HepG2 (cell line): ENCODE measurements around the gene RIMBP2. TPM values are rescaled to one million over a fixed set of nuclear protein-coding genes. Genes with fewer than 3 reads are reported as not detected.

Source experiments
- ATAC-seq: fragments of 200-7000 bp; cut with Tn5 transposase; 3 replicates; pipeline ENCODE4 v1.9.1; 2020; ENCODE audit warnings: mild to moderate bottlenecking, moderate library complexity
- BruUV-seq: library from RNA; stranded (reverse); fragments of 400-500 nt; replicated peaks from 2 replicates; lab custom pipeline; 2021; lab: Mats Ljungman, UMichigan
- CTCF ChIA-PET: fragments of 300-600 bp; formaldehyde crosslinking; extraction: SDS; loops from one replicate; lab custom pipeline; 2021; ENCODE audit warnings: low total read pairs, inconsistent platforms, low intra/inter-chr PET ratio; lab: Yijun Ruan, JAX
- POLR2A ChIA-PET: fragments of 350-600 bp; sonication (Branson Sonifier 250); formaldehyde crosslinking; loops from one replicate; lab custom pipeline; 2020; ENCODE audit warnings: antibody characterized with exemption, inconsistent platforms; lab: Yijun Ruan, JAX
- DNase-seq: peaks from one replicate; pipeline ENCODE4 v3.0.0-alpha.2; 2015; ENCODE audit warnings: low spot score
- FAIRE-seq: peaks from 3 replicates; lab custom pipeline; 2011; peaks lifted over from hg19 to GRCh38; lab: Jason Lieb, UNC
- H2AFZ ChIP-seq: one replicate; pipeline ENCODE4 v1.6.1; 2011; ENCODE audit warnings: low read length, inconsistent platforms
- H3K27ac ChIP-seq: fragments of 300-600 bp; 3 replicates; pipeline ENCODE4 v1.8.0; 2011; ENCODE audit warnings: mixed run types, mild to moderate bottlenecking, mixed read lengths, low read length, inconsistent platforms; ENCODE audit not compliant: insufficient read depth; ENCODE audit errors: extremely low read length
- H3K27me3 ChIP-seq, 2 experiments: fragments of 200-600 bp in 1 of 2; 2 replicates in 1 of 2; 3 replicates in 1 of 2; pipeline versions ENCODE4 v1.6.0 to v1.8.0; 2011; ENCODE audit warnings: low read length in 2 of 2, mild to moderate bottlenecking in 2 of 2, moderate library complexity in 2 of 2, inconsistent platforms in 1 of 2; ENCODE audit not compliant: insufficient read depth in 2 of 2, control insufficient read depth in 1 of 2
- H3K36me3 ChIP-seq, 2 experiments: fragments of 200-600 bp in 1 of 2; replicated peaks in 1 of 2; 2 replicates in 1 of 2; 3 replicates in 1 of 2; pipeline versions ENCODE4 v1.5.1 to v1.8.0; 2011; ENCODE audit warnings: low read length in 2 of 2, inconsistent platforms in 1 of 2; ENCODE audit not compliant: insufficient read depth in 2 of 2, control insufficient read depth in 1 of 2
- H3K4me1 ChIP-seq: 2 replicates; pipeline ENCODE4 v1.5.1; 2012; ENCODE audit warnings: low read length, inconsistent platforms; ENCODE audit not compliant: insufficient read depth
- H3K4me2 ChIP-seq: 2 replicates; pipeline ENCODE4 v1.6.0; 2011; ENCODE audit warnings: low read depth, low read length, inconsistent platforms
- H3K4me3 ChIP-seq, 3 experiments: fragments of 200-600 bp in 1 of 3; sonication (generic), shearing (Covaris generic) in 1 of 3; replicated peaks in 1 of 3; 2 replicates each; pipeline ENCODE4 v1.5.1; 2011 to 2016; ENCODE audit warnings: low read length in 3 of 3, inconsistent platforms in 2 of 3, low read depth in 2 of 3, mild to moderate bottlenecking in 2 of 3, control low read depth in 1 of 3, mixed read lengths in 1 of 3; ENCODE audit not compliant: insufficient read depth in 1 of 3
- H3K79me2 ChIP-seq: one replicate; pipeline ENCODE4 v1.6.1; 2011; ENCODE audit warnings: low read length, inconsistent platforms; ENCODE audit not compliant: insufficient read depth
- H3K9ac ChIP-seq: 2 replicates; pipeline ENCODE4 v1.6.0; 2011; ENCODE audit warnings: mild to moderate bottlenecking, low read depth, low read length, inconsistent platforms; ENCODE audit not compliant: insufficient read depth
- H3K9me3 ChIP-seq: 2 replicates; pipeline ENCODE4 v1.5.1; 2012; ENCODE audit warnings: mild to moderate bottlenecking, low read length
- H4K20me1 ChIP-seq: 2 replicates; pipeline ENCODE4 v1.6.0; 2011; ENCODE audit warnings: inconsistent platforms, mild to moderate bottlenecking, low read length, moderate library complexity; ENCODE audit not compliant: insufficient read depth
- ETS1 ChIP-seq: sonication (generic); formaldehyde crosslinking; IDR thresholded peaks from 2 replicates; pipeline ENCODE4 v1.4.0; 2020; ENCODE audit warnings: missing genetic modification reagents
- HMGA1 ChIP-seq: sonication (generic); formaldehyde crosslinking; conservative IDR thresholded peaks from 2 replicates; pipeline ENCODE4 v1.4.0; 2020; ENCODE audit warnings: missing genetic modification reagents
- PBX3 ChIP-seq: sonication (generic); formaldehyde crosslinking; IDR thresholded peaks from 2 replicates; pipeline ENCODE4 v1.8.1; 2023; ENCODE audit warnings: missing genetic modification reagents, inconsistent platforms, borderline replicate concordance
- RELA ChIP-seq: sonication (generic); formaldehyde crosslinking; IDR thresholded peaks from 2 replicates; pipeline ENCODE4 v1.4.0; 2020; ENCODE audit warnings: missing genetic modification reagents
- SIX4 ChIP-seq: sonication (generic); formaldehyde crosslinking; IDR thresholded peaks from 2 replicates; pipeline ENCODE4 v1.4.0; 2020; ENCODE audit warnings: missing genetic modification reagents
- TFAP4 ChIP-seq: sonication (generic); IDR thresholded peaks from 2 replicates; pipeline ENCODE4 v1.6.1; 2016; ENCODE audit warnings: low read depth, borderline replicate concordance
- WGBS: methylation state at CpG from one replicate; pipeline ENCODE4 v1.1.6; 2017; ENCODE audit warnings: low lambda C conversion rate; 5-methylcytosine and 5-hydroxymethylcytosine counted together
- in situ Hi-C: cut with HindIII; loops from 2 replicates; pipeline ENCODE4 v1.10.0; 2017; ENCODE audit warnings: low pct_unique_long_range_greater_than_20kb; ENCODE audit not compliant: extremely low pct_ligation_motif_present
- intact Hi-C: fragments of 100-400 bp; cut with micrococcal nuclease; formaldehyde crosslinking; loops from one replicate; pipeline ENCODE4 v1.10.0; 2022; ENCODE audit not compliant: unreplicated experiment
- polyA plus RNA-seq, 8 experiments: library from polyadenylated mRNA; depleted of rRNA in 3 of 8; stranded (reverse) in 7 of 8; unstranded in 1 of 8; fragments of >200 nt; fragmentation: Illumina TruSeq in 4 of 8; extraction: Trizol in 4 of 8; gene quantifications; 2 replicates each; pipeline versions ENCODE4 v1.2.1 to v1.2.3, GENCODE V29; 2011 to 2016; ENCODE audit warnings: low read depth in 4 of 8, missing spikeins in 1 of 8, mixed read lengths in 1 of 8; ENCODE audit not compliant: insufficient read depth in 1 of 8
- total RNA-seq, 5 experiments: library from RNA; depleted of rRNA; stranded (reverse); fragments of >200 nt; fragmentation: Illumina TruSeq; extraction: Trizol; gene quantifications; 2 replicates each; pipeline ENCODE4 v1.2.3, GENCODE V29; 2016; ENCODE audit warnings: low read depth in 1 of 5

RIMBP2 gene
- total and polyA plus RNA-seq, 2 of the 13 experiments (the other 11 are each of a cell fraction or from before 2014, with no cell fraction given), result 0.03 TPM; not detected in 1

GRCh38 chr12:130385193-130385592, 330.9 kb downstream of the RIMBP2 start (continued):
- no peak for TF ChIP-seq ETS1 (CRISPR knock-in tag)

- FAIRE-seq (no peak), DNase-seq (no peak), ATAC-seq (no peak)
- H3K27me3 ChIP-seq, result no peaks in the 10 kb centered on the region
- no peak overlapping the region for H3K4me3 ChIP-seq
- H3K27ac ChIP-seq, result no peak overlapping the region
- in situ Hi-C loops (no loop called here), intact Hi-C loops (no loop called here)
- BruUV-seq, result no TSS peak
- no peak overlapping the region for H3K9ac ChIP-seq
- no peak overlapping the region for H2AFZ ChIP-seq
- no peaks in the 10 kb centered on the region for H3K4me1 ChIP-seq
- no peaks in the 10 kb centered on the region for H3K9me3 ChIP-seq
- no peak overlapping the region for H3K4me2 ChIP-seq
- H3K79me2 ChIP-seq, result no peaks in the 10 kb centered on the region
- ChIA-PET CTCF (no interaction called here), POLR2A (no interaction called here)
- H4K20me1 ChIP-seq, result no peaks in the 10 kb centered on the region
- WGBS, result 0% methylated on average over 3 of the region's 3 CpGs
- TF ChIP-seq RELA (CRISPR knock-in tag) (no peak), SIX4 (CRISPR knock-in tag) (no peak), PBX3 (no peak), TFAP4 (no peak), HMGA1 (no peak)
- H3K36me3 ChIP-seq, result no peaks in the 10 kb centered on the region
Measured at GRCh38 chr12:130384234-130384633, 331.9 kb downstream of the RIMBP2 start.
